Activated naive CD8-positive, alpha-beta T cell treated with anti-CD3 and anti-CD28 coated beads for 36 hours (primary cell): ENCODE results near the gene ACAP1. TPM values are rescaled to one million over a fixed set of nuclear protein-coding genes. Genes with fewer than 3 reads are reported as not detected.

ENCODE experiments used
- DNase-seq: peaks from one replicate; pipeline ENCODE4 v3.0.0; 2021
- H3K27ac Mint-ChIP-seq: one replicate; pipeline ENCODE4 v1.8.0; 2022; ENCODE audit warnings: mild to moderate bottlenecking, moderate library complexity, mixed read lengths
- H3K27me3 Mint-ChIP-seq: one replicate; pipeline ENCODE4 v1.8.0; 2022; ENCODE audit warnings: mild to moderate bottlenecking, mixed read lengths
- H3K36me3 Mint-ChIP-seq: one replicate; pipeline ENCODE4 v1.8.0; 2021; ENCODE audit warnings: mild to moderate bottlenecking, mixed read lengths
- H3K4me1 Mint-ChIP-seq: one replicate; pipeline ENCODE4 v1.8.0; 2021; ENCODE audit warnings: mixed read lengths
- H3K4me3 Mint-ChIP-seq: one replicate; pipeline ENCODE4 v1.8.0; 2022; ENCODE audit warnings: mild to moderate bottlenecking, moderate library complexity, mixed read lengths
- H3K9me3 Mint-ChIP-seq: one replicate; pipeline ENCODE4 v1.8.0; 2022; ENCODE audit warnings: mixed read lengths
- total RNA-seq, 2 experiments: library from RNA; stranded (reverse); gene quantifications; one replicate each; pipeline ENCODE4 v1.2.3, GENCODE V29; 2021

The ACAP1 gene, protein sequence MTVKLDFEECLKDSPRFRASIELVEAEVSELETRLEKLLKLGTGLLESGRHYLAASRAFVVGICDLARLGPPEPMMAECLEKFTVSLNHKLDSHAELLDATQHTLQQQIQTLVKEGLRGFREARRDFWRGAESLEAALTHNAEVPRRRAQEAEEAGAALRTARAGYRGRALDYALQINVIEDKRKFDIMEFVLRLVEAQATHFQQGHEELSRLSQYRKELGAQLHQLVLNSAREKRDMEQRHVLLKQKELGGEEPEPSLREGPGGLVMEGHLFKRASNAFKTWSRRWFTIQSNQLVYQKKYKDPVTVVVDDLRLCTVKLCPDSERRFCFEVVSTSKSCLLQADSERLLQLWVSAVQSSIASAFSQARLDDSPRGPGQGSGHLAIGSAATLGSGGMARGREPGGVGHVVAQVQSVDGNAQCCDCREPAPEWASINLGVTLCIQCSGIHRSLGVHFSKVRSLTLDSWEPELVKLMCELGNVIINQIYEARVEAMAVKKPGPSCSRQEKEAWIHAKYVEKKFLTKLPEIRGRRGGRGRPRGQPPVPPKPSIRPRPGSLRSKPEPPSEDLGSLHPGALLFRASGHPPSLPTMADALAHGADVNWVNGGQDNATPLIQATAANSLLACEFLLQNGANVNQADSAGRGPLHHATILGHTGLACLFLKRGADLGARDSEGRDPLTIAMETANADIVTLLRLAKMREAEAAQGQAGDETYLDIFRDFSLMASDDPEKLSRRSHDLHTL
- total RNA-seq = 100 to 1,000 TPM; 235 to 238 TPM

- H3K27ac Mint-ChIP-seq = peak within 1 kb of the TSS; percentile 98
- peaks cover 26% of the 10 kb centered on the region for H3K36me3 Mint-ChIP-seq
- H3K4me3 Mint-ChIP-seq = peak within 1 kb of the TSS; percentile 90
- H3K9me3 Mint-ChIP-seq = no peaks in the 10 kb centered on the region
- DNase-seq = peak; percentile 82
- peaks cover 49% of the 10 kb centered on the region for H3K4me1 Mint-ChIP-seq
- H3K27me3 Mint-ChIP-seq = no peaks in the 10 kb centered on the region
Measured at GRCh38 chr17:7336240-7337175, at the start of gene ACAP1. TSS of gene ACAP1 (plus strand) at chr17:7336529. CDS start at chr17:7336735, 206 bp downstream.

DNA sequence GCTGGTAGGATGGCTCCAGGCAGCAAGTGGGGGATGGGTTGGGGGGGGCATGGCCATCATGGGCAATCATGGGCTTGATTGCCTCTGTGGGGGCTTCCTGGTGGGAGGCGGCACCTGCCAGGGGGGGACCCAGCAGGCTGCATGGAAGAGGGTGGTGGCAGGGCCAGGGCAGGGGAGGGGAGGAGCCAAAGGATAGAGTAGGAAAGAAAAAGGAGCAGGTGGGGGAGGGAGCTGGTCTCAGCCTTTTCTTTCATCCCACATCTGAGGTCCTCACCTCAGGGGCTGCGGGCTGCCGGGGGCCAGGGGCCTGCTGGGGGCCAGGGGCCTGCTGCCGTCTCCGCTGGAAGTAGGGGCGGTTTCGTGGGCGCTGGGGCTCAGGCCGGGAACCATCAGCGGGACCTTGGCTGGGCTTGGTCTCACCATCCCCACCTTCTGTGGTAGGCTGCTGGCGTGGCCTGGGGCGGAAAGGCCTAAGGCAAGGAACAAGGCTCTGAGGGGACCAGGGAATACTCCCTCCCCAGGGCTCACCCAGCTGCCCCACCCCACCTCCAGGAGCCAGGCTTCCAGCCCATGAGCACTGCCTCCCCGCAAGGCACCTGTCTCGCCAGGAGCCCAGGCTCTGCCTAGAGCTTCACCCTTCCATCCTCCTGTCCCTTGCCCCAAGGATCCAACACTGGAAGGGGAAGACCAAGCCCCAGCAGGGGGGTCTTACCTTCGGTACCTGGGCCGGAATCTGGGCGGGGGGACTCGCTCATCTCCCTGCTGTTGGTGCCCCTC lies 46.9 kb upstream of the ACAP1 start:
- Mint-ChIP-seq H3K27ac (no peak overlapping the region), H3K27me3 (peaks cover 24% of the 10 kb centered on the region), H3K4me1 (no peaks in the 10 kb centered on the region), H3K36me3 (no peaks in the 10 kb centered on the region), H3K9me3 (no peaks in the 10 kb centered on the region), H3K4me3 (no peak overlapping the region)
- DNase-seq = no peak

GRCh38 chr17:7290166-7290565 lies 46.2 kb upstream of the ACAP1 start:
- Mint-ChIP-seq H3K4me1 (peaks cover 3% of the 10 kb centered on the region), H3K27ac (no peak overlapping the region), H3K4me3 (no peak overlapping the region), H3K27me3 (peaks cover 29% of the 10 kb centered on the region), H3K36me3 (no peaks in the 10 kb centered on the region), H3K9me3 (no peaks in the 10 kb centered on the region)
- no peak for DNase-seq

DNA sequence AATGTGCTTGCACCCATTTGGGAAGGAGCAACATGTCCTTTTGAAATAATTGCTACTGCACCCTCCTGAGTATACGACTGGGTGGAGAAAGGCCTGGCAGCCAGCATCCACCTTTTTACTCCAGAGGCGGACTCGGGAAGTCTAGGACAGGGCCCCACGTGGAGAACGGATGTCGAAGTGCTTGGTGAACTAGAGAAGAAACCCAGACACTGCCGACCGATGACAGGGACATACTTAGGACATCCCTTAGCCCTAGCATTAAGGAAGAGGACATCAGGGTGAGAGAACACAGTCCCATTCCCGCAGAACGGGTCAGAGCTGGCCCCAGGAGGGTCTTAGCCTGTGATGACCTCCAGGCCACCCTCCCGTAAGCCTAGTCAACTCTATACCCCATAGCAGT lies 45.6 kb upstream of the ACAP1 start:
- DNase-seq = no peak
- peaks cover 6% of the 10 kb centered on the region for H3K4me1 Mint-ChIP-seq
- peaks cover 34% of the 10 kb centered on the region for H3K27me3 Mint-ChIP-seq
- H3K9me3 Mint-ChIP-seq = no peaks in the 10 kb centered on the region
- H3K4me3 Mint-ChIP-seq = no peak overlapping the region
- no peak overlapping the region for H3K27ac Mint-ChIP-seq
- no peaks in the 10 kb centered on the region for H3K36me3 Mint-ChIP-seq

DNA sequence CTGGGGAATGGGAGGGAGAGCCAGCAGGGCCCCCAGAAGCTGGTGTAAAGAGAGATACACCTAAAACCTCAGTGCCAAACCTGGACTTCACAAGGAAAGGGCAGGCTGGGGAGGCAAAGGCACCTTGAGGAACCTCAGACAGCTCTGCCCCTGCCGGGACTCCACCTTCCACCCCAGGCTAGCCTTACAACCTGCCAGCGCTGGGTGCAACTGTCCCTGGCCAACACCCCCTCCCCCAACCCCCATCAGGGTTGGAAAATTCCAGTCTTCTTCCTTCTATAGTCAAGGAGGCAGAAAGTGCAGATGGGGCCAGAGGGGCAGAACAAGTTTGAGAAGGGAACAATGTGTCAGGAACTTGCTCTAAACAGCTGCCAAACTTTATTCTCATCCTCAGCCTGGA lies 44.1 kb upstream of the ACAP1 start:
- no peaks in the 10 kb centered on the region for H3K9me3 Mint-ChIP-seq
- no peak overlapping the region for H3K4me3 Mint-ChIP-seq
- H3K4me1 Mint-ChIP-seq = peaks cover 13% of the 10 kb centered on the region
- no peak overlapping the region for H3K27ac Mint-ChIP-seq
- peaks cover 44% of the 10 kb centered on the region for H3K27me3 Mint-ChIP-seq
- no peak for DNase-seq
- no peaks in the 10 kb centered on the region for H3K36me3 Mint-ChIP-seq

DNA sequence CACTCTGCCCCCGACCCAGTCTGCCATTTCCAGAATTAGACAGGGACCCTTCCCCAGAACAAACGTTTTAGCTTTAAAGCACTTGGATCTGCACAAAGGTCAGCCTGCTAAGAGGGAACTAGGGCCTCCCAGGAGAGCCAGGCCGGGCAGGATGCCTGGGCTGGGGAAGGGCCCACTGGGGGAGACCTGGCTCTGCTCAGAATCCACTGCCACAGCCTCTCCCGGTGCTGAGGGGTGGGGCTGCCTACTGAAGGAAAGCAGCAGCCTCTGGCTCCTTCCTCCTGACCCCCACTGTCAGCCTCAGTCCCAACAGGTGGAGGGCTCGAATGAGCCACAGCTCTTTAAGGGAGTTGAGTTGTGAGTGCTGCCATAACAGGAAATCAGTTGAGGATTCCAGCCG lies 43.6 kb upstream of the ACAP1 start:
- H3K27ac Mint-ChIP-seq = no peak overlapping the region
- H3K9me3 Mint-ChIP-seq = no peaks in the 10 kb centered on the region
- peaks cover 44% of the 10 kb centered on the region for H3K27me3 Mint-ChIP-seq
- H3K4me1 Mint-ChIP-seq = peaks cover 13% of the 10 kb centered on the region
- no peaks in the 10 kb centered on the region for H3K36me3 Mint-ChIP-seq
- H3K4me3 Mint-ChIP-seq = no peak overlapping the region
- no peak for DNase-seq

- no peak for DNase-seq
- peaks cover 44% of the 10 kb centered on the region for H3K27me3 Mint-ChIP-seq
- no peaks in the 10 kb centered on the region for H3K36me3 Mint-ChIP-seq
- no peak overlapping the region for H3K27ac Mint-ChIP-seq
- no peak overlapping the region for H3K4me3 Mint-ChIP-seq
- H3K9me3 Mint-ChIP-seq = no peaks in the 10 kb centered on the region
- peaks cover 13% of the 10 kb centered on the region for H3K4me1 Mint-ChIP-seq
Measured at GRCh38 chr17:7293159-7293558, 43.2 kb upstream of the ACAP1 start.

- peak overlapping the region; percentile 0 for H3K4me3 Mint-ChIP-seq
- H3K9me3 Mint-ChIP-seq = no peaks in the 10 kb centered on the region
- peaks cover 44% of the 10 kb centered on the region for H3K27me3 Mint-ChIP-seq
- peaks cover 13% of the 10 kb centered on the region for H3K4me1 Mint-ChIP-seq
- H3K36me3 Mint-ChIP-seq = no peaks in the 10 kb centered on the region
- no peak overlapping the region for H3K27ac Mint-ChIP-seq
- no peak for DNase-seq
Measured at GRCh38 chr17:7293816-7294613, 42.3 kb upstream of the ACAP1 start.

DNA sequence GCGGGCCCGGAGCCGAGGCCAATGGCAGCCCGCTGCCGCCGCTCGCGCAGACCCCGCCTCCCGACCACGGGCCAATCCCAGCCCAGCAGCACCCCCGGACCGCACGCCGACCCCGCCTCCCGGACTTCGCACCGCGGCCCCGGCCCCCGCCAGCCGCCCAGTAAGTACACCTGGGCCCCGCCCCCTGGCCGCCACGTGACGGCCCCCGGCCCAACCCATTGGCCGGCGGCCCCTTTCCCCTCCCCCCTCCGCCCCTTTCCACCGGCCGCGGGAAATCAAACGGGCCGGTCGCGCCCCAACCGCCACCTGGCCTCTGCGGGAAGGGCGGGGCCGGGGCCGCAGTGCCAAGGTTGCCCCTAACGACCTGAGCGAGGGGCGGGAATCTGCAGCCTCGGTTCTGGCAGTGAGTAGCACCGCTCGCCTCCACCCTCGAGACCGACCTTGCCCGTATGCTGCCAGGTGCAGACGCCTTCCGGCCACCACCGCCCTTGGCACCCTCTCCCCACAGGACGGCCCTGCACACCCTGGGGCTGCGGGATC lies 41.6 kb upstream of the ACAP1 start, which contains the start of gene YBX2:
Gene YBX2, minus strand, starts transcription at position 26 of the 540 bp plus-strand sequence. CDS start 139 bp downstream, outside the sequence.
- H3K27ac Mint-ChIP-seq = no peak within 1 kb of the TSS
- no peaks in the 10 kb centered on the region for H3K36me3 Mint-ChIP-seq
- DNase-seq = peak; percentile 83
- H3K9me3 Mint-ChIP-seq = no peaks in the 10 kb centered on the region
- peak within 1 kb of the TSS; percentile 69 for H3K4me3 Mint-ChIP-seq
- H3K27me3 Mint-ChIP-seq = peaks cover 44% of the 10 kb centered on the region
- H3K4me1 Mint-ChIP-seq = peaks cover 13% of the 10 kb centered on the region

GRCh38 chr17:7295230-7296180 lies 40.8 kb upstream of the ACAP1 start:
- Mint-ChIP-seq H3K36me3 (no peaks in the 10 kb centered on the region), H3K4me3 (peak overlapping the region; percentile 69), H3K27ac (no peak overlapping the region), H3K4me1 (peaks cover 13% of the 10 kb centered on the region), H3K9me3 (no peaks in the 10 kb centered on the region), H3K27me3 (peaks cover 44% of the 10 kb centered on the region)
- no peak for DNase-seq

DNA sequence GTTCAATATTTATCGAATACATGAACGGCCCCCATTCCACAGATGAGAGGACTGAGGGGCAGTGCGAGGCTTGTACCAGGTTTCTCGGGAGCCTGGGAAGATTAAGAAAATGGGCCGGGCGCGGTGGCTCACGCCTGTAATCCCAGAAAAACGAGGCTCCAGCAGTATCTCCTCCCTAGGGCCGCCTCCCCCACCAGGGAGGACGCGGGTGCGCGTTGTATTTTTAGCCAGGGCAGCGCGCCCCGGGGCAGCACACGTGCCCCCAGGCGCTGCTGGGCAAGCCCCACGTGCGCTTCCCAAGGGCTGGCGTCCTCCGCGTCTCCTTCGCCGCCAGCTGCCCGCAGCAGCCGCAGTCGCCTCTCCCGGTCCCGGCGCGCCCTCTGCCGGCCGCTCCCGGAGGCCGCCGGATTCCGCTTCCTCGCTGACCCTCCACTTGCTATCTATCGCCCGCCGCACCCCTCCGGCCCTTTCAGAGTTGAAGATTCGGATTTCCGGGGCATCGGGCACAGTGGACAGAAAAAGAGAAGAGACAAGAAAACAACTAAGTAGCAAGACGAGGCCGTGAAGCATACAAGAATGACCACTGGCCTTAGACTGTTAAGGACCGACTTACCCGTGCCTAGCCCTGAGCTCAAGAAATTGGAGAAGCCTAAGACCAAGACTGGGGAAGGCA lies 40.0 kb upstream of the ACAP1 start:
- H3K36me3 Mint-ChIP-seq = no peaks in the 10 kb centered on the region
- H3K9me3 Mint-ChIP-seq = no peaks in the 10 kb centered on the region
- no peak overlapping the region for H3K27ac Mint-ChIP-seq
- peak; percentile 76 for DNase-seq
- H3K27me3 Mint-ChIP-seq = peaks cover 43% of the 10 kb centered on the region
- H3K4me1 Mint-ChIP-seq = peaks cover 13% of the 10 kb centered on the region
- peak overlapping the region; percentile 29 for H3K4me3 Mint-ChIP-seq

DNA sequence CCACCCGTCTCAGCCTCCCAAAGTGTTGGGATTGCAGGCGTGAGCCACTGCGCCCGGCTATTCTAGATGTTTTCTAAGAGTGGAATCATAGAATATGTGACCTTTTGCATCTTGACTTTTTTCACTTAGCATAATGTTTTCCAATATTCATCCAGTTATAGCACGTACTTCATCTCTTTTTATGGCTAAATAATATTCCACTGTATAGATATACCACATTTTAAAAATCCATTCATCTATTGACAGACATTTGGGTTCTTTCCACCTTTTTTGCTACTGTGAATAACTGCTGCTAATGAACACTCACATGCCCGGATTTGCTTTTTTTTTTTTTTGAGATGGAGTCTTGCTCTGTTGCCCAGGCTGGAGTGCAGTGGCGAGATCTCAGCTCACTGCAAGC lies 32.1 kb upstream of the ACAP1 start:
- Mint-ChIP-seq H3K27ac (no peak overlapping the region), H3K4me3 (no peak overlapping the region), H3K9me3 (no peaks in the 10 kb centered on the region), H3K4me1 (peaks cover 10% of the 10 kb centered on the region), H3K36me3 (peaks cover 15% of the 10 kb centered on the region), H3K27me3 (peaks cover 11% of the 10 kb centered on the region)
- no peak for DNase-seq
